NCI-H187 (cell line): ENCODE measurements around the gene AGXT2.

Experiments
- DNase-seq, 2 experiments: peaks; one replicate each; lab custom pipeline; 2025; lab: John Stamatoyannopoulos, UW

The AGXT2 gene

DNA sequence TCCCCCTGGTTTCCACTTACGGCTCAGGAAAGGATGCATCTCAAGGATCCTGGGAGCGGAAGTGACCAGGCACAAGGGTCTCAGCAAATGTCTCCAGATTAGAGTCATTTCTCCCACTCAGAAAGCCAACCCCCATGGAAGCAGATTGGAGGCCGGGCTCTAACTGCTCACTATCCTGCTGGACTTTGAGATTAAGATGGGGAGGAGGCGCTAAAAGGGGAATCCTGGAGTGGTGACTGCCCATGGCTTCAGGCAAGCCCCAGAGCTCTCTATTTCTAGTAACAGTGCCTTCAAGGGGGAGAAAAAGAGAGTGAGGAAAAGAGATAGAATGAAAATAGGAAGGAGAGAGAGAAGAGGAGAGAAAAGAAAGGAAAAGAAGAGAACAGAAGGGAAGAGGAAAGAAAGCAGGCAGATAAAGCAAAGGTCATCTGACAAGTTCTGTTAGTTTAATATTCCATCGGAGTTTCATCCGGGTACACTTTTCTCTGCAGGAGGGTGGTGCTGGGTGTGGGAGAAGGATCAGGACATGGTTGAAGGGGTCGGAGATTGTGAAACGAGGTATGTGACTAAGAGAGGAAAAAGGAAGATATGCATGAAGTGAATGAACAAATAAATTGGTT, at the start of gene AGXT2:
AGXT2 (minus strand) TSS at position 165 of the 620 bp plus-strand sequence; CDS start at position 108, 57 bp downstream.
- no peak for DNase-seq

- DNase-seq: no peak
These were observed 49.2 kb upstream of the AGXT2 start for GRCh38 chr5:35096932-35097331.

- no peak for DNase-seq
These were observed 48.5 kb upstream of the AGXT2 start for GRCh38 chr5:35096216-35096615.

- no peak for DNase-seq
These were observed 47.6 kb upstream of the AGXT2 start for GRCh38 chr5:35095366-35095765.

DNA sequence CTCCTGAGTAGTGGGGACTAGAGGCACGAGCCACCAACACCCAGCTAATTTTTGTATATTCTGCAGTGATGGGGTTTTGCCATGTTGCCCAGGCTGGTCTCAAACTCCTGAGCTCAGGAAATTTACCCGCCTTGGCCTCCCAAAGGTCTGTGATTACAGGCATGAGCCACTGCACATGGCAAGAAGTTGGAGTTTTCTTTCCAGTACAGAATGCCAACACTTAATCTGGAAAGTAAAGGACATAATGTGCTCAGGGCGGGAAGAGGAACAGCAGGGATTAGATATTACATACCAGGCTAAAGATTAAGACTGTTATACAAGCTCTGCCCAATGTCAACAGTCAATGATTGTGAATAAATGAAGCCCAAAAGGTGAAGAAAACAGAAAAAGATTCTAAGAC, 47.2 kb upstream of the AGXT2 start:
- no peak for DNase-seq

DNA sequence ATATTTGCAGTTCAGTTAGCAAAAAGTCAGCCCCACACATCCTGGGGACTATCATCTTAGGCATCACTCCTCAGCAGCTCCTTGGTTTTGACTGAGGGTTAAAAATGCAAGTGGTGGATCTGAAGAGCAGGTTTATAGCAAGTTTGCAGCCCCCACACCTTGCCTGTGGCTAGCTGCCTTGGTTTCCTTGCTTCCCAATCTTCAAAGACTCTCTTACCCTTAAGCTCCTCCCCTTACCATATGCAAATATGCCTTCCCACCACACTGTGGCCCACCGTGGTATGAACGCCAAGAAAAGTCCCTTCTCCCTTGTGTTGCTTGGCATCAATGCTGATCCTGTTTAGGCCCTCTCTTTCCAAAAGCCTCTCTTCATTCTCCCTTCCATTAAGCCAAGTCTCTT, 45.0 kb upstream of the AGXT2 start:
- no peak for DNase-seq

- no peak for DNase-seq
These were observed 44.0 kb upstream of the AGXT2 start for GRCh38 chr5:35091704-35092103.

GRCh38 chr5:35089334-35090314, 41.9 kb upstream of the AGXT2 start:
- DNase-seq: no peak

DNA sequence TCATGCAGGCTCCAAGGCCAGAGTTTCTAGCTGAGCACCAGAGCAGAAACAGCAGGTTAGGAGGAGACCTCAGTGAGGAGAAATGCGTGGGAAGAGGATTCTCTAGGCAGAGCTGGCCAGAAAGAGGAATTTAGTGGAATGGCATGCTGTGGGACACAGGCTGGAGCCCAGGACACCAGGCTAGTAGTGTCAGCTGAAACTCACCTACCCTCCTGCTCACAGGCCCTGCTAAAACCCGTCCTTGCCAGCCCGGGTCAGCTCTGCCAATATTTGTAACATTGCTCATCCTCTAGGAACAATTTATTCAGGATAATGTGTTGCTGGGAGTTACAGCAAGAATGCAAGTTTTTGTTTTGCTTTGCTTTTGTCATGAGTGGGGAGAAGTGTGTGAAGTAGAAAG, 40.2 kb upstream of the AGXT2 start:
- no peak for DNase-seq

DNA sequence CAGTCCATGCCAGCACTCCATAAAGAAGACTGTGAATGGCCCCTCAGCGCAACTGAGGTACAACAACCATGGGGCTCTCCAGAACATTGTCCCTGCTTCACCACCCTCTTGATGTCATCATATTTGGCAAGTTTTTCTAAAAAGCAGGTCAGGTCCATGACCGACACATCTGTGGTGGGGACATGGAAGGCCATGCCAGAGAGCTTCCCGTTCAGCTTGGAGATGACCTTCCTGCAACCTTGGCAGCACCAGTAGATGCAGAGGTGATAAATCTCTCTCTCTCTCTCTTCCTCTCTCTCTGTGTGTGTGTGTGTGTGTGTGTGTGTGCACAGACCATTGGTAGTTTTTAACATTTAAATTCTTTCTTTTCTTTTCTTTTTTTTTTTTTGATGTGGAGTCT, 35.4 kb upstream of the AGXT2 start:
- DNase-seq: no peak

- DNase-seq: no peak
These were observed 34.8 kb upstream of the AGXT2 start for GRCh38 chr5:35082530-35082929.

DNA sequence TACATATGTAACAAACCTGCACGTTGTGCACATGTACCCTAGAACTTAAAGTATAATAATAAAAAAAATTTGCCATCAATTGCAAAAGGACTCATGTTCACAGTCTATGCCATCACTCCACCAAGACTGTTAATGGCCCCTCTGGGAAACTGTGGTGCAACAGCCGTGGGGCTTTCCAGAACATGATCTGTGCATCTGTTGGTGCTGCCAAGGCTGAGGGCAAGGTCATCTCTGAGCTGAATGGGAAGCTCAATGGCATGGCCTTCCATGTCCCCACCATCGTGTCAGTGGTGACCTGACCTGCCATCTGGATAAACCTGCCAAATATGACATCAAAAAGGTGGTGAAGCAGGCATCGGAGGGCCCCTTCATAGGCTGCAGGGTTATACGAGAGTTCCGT, 33.4 kb upstream of the AGXT2 start:
- no peak for DNase-seq

- no peak for DNase-seq
These were observed 25.4 kb upstream of the AGXT2 start for GRCh38 chr5:35073160-35073559.

DNA sequence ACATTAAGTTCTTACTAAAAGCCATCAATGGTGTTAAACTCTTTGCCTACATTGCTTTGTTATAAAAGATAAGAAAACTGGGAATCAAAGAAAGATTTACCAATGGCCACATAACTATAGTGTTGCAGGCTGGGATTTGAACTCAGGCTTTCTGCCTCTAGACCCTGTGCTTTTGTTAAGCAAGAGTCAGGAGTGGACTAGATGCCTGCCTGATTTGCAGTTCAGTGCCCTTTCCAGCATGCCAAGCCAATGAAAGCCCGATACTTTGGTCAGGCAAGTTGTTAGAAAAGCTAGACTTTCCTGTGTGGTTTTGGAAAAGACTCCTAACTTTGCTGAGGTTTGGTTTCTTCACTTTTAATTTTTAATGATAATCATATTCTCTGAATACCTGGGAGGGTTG, 21.4 kb upstream of the AGXT2 start:
- no peak for DNase-seq

DNA sequence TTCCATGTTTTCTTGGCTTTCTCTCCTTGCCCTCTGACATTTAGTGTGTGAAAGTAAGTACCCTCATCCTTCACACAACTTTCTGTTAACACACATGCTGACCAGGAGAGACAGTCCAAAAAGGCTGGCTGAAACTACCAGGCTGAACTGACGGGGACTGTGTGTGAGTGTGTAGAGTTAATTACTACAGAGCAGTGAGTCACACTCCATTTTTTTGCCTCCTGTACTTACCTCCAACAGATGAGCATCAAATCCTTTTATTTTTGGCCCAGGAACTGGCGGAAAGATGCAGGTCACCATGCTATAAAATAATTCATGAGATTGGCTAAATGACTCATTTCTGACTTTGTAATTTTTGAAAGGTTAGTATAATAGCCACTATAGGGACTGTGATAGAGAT, 20.2 kb upstream of the AGXT2 start:
- DNase-seq: no peak

DNA sequence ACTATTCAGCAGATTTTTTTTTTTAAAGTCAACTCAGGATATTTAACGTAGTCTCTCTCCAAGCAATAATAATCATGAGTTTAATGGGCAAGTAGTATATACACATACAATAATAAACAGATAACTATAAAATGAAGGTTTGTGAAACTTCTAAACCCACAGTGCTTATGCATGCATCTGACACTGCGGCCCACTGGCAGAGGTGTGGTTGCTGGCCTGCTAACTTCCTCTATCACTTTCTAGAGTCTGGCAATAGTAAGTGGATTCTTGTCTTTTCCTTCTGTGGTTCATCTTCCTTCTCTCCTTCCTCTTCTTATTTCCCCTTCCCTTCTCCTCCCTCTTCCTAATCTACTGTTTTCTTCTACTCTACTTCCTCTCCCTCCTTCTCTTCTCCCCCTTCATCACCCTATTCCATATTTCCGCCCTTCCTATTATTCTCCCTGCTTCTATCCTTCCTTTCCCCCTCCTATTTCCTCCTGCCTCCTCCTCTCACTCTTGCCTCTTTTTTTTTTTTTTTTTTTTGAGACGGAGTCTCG, 18.6 kb upstream of the AGXT2 start:
- no peak for DNase-seq

DNA sequence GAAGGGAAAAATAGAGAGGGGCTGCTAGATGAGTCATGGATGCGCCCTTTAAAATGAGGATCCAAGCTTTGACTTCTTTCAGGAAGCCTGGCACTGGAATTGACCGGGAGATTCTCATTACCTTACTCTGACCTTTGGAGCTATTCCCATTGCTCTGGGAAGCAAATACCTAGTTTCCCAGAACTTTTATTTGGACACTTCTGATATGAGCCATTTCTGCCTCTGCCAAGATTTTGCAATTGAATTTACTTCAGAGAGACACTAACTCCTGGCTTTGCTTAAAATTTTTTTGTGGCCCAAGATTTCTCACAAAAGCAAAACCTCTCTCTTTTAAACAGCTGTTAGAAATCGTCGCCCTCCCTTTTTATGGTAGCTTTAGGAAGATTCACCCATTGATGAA, 15.7 kb upstream of the AGXT2 start:
- no peak for DNase-seq

DNA sequence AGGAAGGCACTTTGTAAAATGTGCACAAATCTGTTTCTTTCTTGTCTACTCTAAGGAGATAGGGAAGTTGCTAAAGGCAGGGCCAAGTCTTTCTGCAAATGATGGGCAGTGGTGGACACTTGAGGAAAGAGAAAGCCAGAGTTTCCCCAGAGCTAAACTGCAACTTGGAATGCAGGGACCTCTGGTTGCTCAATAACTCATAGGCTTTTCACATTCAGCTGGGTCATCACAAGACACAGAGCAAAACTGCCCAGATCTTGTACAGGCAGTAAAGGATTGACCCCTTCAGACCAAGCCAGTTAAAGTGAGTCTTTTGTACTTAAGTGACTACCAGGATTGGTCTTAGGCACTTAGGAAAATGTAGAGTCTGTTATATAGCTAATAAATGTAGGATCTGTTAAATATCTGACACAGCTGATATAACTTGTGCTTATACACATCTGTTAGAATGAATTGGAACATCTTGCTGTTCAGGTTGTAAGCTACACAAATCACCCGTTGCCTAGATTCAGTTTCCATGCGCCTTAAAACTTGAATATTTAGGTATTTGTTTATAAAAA, 13.5 kb upstream of the AGXT2 start:
- no peak for DNase-seq

- DNase-seq: no peak
These were observed 12.5 kb upstream of the AGXT2 start for GRCh38 chr5:35060236-35060635.

GRCh38 chr5:35059251-35059650, 11.5 kb upstream of the AGXT2 start:
- DNase-seq: no peak

DNA sequence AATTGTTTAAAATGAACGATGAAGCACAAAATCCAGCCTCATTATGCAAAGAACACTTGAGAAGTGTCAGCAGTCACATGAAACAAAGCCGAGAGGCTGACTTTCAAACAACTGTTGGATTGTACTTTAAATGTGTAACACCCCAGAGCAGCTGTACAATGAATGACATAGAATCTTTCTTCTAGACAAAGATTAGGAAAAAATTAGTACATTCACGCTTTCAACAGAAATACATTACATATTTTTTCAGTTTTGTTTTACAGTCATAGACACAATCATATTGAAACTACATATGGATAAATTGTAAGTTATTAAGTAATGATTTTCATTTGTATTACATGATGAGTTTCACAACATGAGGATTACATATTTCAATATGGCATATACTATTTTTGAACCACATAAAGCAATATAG, 10.6 kb upstream of the AGXT2 start:
- DNase-seq: no peak

DNA sequence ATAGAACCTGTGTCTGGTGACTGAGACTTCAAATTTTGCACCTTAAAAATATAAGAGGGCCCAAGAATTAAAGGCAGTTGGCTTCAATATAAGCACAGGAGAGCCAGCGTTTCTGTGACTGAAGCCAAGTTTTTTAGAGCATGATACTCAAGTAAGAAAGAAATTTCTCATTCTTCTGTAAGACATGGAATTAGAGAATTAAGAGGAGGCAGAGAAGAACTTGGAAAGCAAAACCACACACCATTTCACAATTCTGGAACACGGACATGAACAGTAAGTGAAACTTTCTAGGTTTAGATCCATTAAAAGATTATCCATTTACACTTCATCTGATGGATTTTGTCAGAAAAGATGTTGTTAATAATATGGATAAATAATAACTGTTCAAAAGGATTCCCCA, 8.9 kb upstream of the AGXT2 start:
- DNase-seq: no peak

GRCh38 chr5:35052838-35053237, 5.1 kb upstream of the AGXT2 start:
- DNase-seq: no peak
